ENCODE measurements around the gene NUDT13.
"Not testable (repeated sequence)": the region's sequence is repeated elsewhere in the genome, so short reads cannot be mapped to it uniquely, and the experiment has no call there.

NUDT13 gene

DNA sequence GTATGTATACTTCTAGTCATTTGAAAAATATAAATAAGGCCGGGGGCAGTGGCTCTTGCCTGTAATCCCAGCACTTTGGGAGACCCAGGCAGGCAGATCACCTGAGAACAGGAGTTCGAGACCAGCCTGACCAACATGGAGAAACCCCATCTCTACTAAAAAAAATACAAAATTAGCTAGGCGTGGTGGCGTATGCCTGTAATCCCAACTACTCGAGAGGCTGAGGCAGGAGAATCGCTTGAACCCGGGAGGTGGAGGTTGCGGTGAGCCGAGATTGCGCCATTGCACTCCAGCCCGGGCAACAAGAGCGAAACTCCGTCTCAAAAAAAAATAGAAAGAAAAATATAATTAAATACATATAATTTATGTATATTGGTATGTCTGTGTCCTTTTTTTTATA, 1.8 kb downstream of the NUDT13 start:
- H3K9me3 ChIP-seq (ENCODE audit: control insufficient read depth, low read length); H3K36me3 ChIP-seq (ENCODE audit: control insufficient read depth, insufficient read depth, low read length); H3K27me3 ChIP-seq (ENCODE audit: control insufficient read depth, insufficient read depth, low read length); H3K4me1 ChIP-seq (ENCODE audit: control insufficient read depth, insufficient read depth, low read length); H3K9ac ChIP-seq (ENCODE audit: low read length); H3K4me3 ChIP-seq (ENCODE audit: low read length): not testable (repeated sequence)

DNA sequence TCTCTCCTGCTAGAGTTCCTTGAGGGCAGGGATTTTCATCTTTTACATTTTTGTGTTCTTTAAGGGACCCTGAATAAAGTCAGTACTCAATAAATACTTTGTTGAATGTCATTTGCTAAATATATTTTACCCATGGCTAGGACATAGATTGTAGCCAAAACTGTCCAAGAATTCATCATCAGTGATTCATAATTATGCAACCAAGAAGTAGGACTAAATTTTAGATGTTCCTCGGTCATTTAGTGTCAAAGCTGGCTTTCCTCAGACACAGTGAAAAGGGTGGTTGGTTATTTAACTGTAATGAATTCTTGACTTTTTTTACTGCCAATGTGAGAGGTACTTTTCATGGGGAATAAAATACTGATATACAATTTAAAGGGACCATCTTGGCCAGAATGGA, 3.3 kb downstream of the NUDT13 start:
- H3K36me3 ChIP-seq (ENCODE audit: control insufficient read depth, insufficient read depth, low read length), result no peaks in the 10 kb centered on the region
- no peak overlapping the region for H3K9ac ChIP-seq (ENCODE audit: low read length)
- H3K4me1 ChIP-seq (ENCODE audit: control insufficient read depth, insufficient read depth, low read length), result peaks cover 5% of the 10 kb centered on the region
- H3K9me3 ChIP-seq (ENCODE audit: control insufficient read depth, low read length), result no peaks in the 10 kb centered on the region
- H3K4me3 ChIP-seq (ENCODE audit: low read length), result no peak overlapping the region
- no peaks in the 10 kb centered on the region for H3K27me3 ChIP-seq (ENCODE audit: control insufficient read depth, insufficient read depth, low read length)

DNA sequence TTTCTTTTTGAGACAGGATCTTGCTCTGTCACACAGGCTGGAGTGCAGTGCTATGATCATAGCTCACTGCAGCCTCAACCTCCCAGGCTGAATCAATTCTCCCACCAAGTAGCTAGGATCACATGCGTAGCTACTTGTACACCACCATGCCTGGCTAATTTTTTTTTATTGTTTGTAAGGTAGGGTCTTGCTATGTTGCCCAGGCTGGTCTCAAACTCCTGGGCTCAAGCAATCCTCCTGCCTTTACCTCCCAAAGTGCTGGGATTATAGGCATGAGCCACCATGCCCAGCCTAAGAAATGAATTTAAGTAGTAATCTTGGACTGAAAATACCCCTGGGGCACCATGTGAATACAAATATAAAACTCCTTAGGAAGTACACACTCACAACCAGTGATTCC, 5.8 kb downstream of the NUDT13 start:
- H3K27me3 ChIP-seq (ENCODE audit: control insufficient read depth, insufficient read depth, low read length), result no peaks in the 10 kb centered on the region
- no peak overlapping the region for H3K4me3 ChIP-seq (ENCODE audit: low read length)
- no peak overlapping the region for H3K9ac ChIP-seq (ENCODE audit: low read length)
- no peaks in the 10 kb centered on the region for H3K9me3 ChIP-seq (ENCODE audit: control insufficient read depth, low read length)
- H3K4me1 ChIP-seq (ENCODE audit: control insufficient read depth, insufficient read depth, low read length), result peaks cover 4% of the 10 kb centered on the region
- no peaks in the 10 kb centered on the region for H3K36me3 ChIP-seq (ENCODE audit: control insufficient read depth, insufficient read depth, low read length)

DNA sequence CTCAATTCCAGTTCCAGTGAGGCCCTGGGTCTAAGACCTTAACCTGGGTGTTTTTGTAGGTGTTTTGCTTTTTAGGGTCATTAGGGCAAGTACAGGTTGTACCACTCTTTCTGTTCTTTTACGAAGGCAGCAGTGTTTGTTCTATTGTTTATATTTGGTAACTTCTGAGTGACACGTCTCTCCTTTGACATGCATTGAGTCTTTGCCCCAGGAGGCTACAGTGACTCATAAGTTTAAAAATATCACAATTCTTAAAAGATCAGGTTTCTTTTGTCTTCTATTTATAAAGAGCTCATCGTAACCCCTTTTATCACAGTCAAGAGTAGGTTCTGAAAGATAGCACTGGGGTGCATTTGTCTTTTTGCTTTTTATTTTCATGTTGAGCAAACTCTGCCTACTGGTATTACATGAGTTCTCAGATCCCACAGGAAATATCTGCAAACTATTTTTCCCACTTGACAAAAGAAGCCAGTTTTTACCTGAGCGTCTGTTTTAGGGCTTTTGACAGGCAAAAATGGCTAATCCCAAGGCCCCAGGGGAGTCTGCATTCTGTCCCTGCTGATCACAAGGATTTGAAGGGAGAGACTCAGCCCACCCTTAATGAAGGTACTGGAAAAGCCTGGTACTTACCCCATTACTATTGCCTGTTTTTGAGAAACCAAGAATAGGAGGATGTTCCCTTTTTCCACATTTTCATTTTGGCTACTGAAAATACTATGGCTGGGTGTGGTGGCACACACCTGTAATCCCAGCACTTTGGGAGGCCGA, 7.9 kb downstream of the NUDT13 start:
- H3K9ac ChIP-seq (ENCODE audit: low read length), result no peak overlapping the region
- H3K4me1 ChIP-seq (ENCODE audit: control insufficient read depth, insufficient read depth, low read length), result no peaks in the 10 kb centered on the region
- no peaks in the 10 kb centered on the region for H3K9me3 ChIP-seq (ENCODE audit: control insufficient read depth, low read length)
- no peak overlapping the region for H3K4me3 ChIP-seq (ENCODE audit: low read length)
- no peaks in the 10 kb centered on the region for H3K27me3 ChIP-seq (ENCODE audit: control insufficient read depth, insufficient read depth, low read length)
- H3K36me3 ChIP-seq (ENCODE audit: control insufficient read depth, insufficient read depth, low read length), result no peaks in the 10 kb centered on the region

DNA sequence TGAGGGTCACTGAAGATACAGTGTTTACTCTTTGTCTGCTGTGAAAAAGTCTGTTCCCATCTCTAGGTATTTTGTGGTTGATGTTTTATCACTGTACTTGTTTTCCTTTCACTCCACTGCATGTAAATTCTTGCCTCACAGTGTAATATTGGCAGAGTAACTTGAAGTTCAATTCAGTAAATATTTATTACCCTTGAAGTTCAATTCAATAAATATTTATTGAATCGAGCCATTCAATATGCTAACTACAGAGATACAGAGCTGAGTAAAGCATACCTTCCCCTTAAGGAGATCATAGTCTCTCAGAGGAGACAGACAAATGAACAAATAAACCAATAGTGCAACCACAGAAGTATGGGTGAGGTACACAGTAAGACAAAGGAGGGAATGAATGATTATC, 9.2 kb downstream of the NUDT13 start:
- Histone ChIP-seq H3K4me3 (ENCODE audit: low read length) (no peak overlapping the region), H3K4me1 (ENCODE audit: control insufficient read depth, insufficient read depth, low read length) (no peaks in the 10 kb centered on the region), H3K27me3 (ENCODE audit: control insufficient read depth, insufficient read depth, low read length) (no peaks in the 10 kb centered on the region), H3K9me3 (ENCODE audit: control insufficient read depth, low read length) (no peaks in the 10 kb centered on the region), H3K36me3 (ENCODE audit: control insufficient read depth, insufficient read depth, low read length) (no peaks in the 10 kb centered on the region), H3K9ac (ENCODE audit: low read length) (no peak overlapping the region)

DNA sequence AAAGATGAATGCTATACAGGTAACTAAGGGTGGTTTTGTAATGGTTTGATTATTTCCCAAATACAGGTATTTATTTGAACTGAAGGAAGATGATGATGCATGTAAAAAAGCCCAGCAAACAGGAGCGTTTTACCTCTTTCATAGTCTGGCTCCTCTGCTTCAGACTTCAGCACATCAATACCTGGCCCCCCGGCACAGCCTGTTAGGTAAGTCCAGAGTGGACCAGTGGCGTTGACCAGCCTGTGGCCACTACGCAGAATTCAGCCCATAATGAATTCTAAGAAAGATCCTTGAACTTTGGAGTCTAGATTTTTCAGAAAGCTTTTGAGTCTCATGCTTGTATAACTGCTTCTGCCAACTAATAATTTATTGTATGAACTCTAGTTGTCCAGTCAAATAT, 9.7 kb downstream of the NUDT13 start:
- H3K9ac ChIP-seq (ENCODE audit: low read length), result no peak overlapping the region

DNA sequence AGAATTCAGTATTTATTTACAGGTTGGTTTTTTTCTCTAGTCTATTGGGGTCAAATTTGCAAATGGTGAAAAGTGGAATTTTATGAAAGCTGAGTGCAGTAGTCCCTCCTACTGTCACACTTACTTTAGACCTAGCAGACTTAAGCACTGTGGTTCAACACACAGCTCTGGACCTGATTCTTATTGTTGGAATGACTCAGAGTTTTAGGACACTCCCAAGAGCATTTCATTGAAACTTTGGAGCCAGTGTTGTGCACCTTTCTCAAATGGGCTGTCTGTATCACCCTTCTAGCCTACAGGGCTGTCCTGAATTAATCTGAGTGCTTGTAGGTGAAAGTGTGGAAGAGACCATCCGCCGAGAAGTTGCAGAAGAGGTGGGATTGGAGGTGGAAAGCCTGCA, 16.1 kb downstream of the NUDT13 start:
- H3K4me1 ChIP-seq (ENCODE audit: control insufficient read depth, insufficient read depth, low read length), result no peaks in the 10 kb centered on the region
- no peaks in the 10 kb centered on the region for H3K27me3 ChIP-seq (ENCODE audit: control insufficient read depth, insufficient read depth, low read length)
- no peaks in the 10 kb centered on the region for H3K36me3 ChIP-seq (ENCODE audit: control insufficient read depth, insufficient read depth, low read length)
- no peak overlapping the region for H3K4me3 ChIP-seq (ENCODE audit: low read length)
- H3K9me3 ChIP-seq (ENCODE audit: control insufficient read depth, low read length), result no peaks in the 10 kb centered on the region
- no peak overlapping the region for H3K9ac ChIP-seq (ENCODE audit: low read length)

More for the DNA sequence above, 9.7 kb downstream of the NUDT13 start:
- no peaks in the 10 kb centered on the region for H3K36me3 ChIP-seq (ENCODE audit: control insufficient read depth, insufficient read depth, low read length)
- no peaks in the 10 kb centered on the region for H3K27me3 ChIP-seq (ENCODE audit: control insufficient read depth, insufficient read depth, low read length)
- no peaks in the 10 kb centered on the region for H3K4me1 ChIP-seq (ENCODE audit: control insufficient read depth, insufficient read depth, low read length)
- no peak overlapping the region for H3K4me3 ChIP-seq (ENCODE audit: low read length)
- H3K9me3 ChIP-seq (ENCODE audit: control insufficient read depth, low read length), result no peaks in the 10 kb centered on the region

DNA sequence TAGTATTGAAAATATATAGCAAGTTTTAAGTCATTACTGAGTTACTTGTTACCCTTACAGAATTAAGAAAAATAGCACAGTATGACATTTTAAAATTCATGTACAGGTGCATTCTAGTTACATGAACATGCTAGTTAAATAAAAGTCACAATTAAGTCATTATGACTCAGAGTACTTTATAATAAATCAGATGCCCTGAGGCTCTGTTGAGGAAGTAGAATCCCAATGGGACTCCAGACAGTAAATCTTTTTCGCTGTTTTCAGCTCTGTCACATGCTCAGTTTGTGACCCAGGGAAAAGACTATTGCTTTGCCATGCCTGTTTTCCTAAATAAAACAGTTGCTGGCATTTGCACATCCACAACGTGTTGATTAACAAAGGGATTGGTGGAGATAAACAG, 21.0 kb downstream of the NUDT13 start:
- Histone ChIP-seq H3K9ac (ENCODE audit: low read length) (no peak overlapping the region), H3K36me3 (ENCODE audit: control insufficient read depth, insufficient read depth, low read length) (no peaks in the 10 kb centered on the region), H3K4me1 (ENCODE audit: control insufficient read depth, insufficient read depth, low read length) (no peaks in the 10 kb centered on the region), H3K4me3 (ENCODE audit: low read length) (no peak overlapping the region), H3K27me3 (ENCODE audit: control insufficient read depth, insufficient read depth, low read length) (no peaks in the 10 kb centered on the region), H3K9me3 (ENCODE audit: control insufficient read depth, low read length) (no peaks in the 10 kb centered on the region)

DNA sequence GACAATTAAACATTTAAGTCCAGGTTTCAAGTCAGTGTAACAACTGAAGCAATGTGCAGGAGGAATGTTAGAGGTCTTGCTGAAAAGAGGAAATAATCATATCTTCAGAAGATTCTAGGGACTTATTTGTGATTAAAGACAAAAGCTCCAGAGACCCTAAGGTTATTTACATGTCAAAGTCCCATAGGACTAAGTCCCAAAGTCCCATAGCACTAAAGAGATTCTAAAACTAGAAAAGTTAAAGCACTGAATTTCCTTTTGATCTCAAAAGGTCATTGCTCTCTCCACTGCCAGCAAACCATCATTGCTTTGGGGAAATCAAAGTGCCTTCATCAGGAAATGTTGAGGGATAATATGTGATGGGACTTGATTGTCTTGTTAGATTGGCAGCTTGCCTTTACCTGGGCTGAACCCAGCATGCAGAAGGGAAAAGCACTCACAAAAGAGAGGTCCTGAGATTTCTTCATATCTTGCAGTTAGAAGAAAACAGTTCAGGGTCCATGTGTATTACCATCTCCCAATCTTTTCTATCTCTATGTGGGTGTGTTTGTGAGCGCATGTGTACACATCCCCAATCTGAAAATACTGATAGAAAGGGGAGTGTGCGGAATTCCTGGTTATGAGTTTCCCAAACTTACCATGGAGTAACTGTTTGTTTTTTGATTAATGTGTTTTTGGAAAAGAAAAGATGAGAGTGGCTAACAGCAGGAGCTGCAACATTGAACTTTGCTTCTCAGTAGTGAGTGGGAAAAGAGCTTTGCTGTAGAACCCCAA, 21.8 kb downstream of the NUDT13 start:
- H3K9ac ChIP-seq (ENCODE audit: low read length), result no peak overlapping the region
- H3K36me3 ChIP-seq (ENCODE audit: control insufficient read depth, insufficient read depth, low read length), result no peaks in the 10 kb centered on the region
- no peak overlapping the region for H3K4me3 ChIP-seq (ENCODE audit: low read length)
- H3K27me3 ChIP-seq (ENCODE audit: control insufficient read depth, insufficient read depth, low read length), result no peaks in the 10 kb centered on the region
- no peaks in the 10 kb centered on the region for H3K9me3 ChIP-seq (ENCODE audit: control insufficient read depth, low read length)
- H3K4me1 ChIP-seq (ENCODE audit: control insufficient read depth, insufficient read depth, low read length), result no peaks in the 10 kb centered on the region

DNA sequence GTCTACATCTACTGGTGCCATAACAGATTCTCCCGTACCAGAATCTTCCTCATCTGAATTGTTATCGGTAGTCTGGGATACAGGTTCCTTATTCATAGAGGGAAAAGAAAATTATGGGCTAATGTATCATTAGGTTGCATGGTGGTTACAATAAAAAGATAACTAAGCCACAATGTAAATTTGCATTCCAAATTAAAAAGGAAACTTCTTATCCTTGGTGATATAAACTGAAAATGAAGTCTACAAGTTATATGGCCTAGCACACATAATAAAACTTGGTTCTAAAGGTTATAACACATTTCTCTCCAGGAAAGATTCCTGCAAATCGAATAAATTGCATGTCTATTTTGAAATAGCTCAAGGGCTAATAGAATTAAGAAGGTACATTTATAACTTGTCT, 24.5 kb downstream of the NUDT13 start:
- Histone ChIP-seq H3K9ac (ENCODE audit: low read length) (no peak overlapping the region), H3K36me3 (ENCODE audit: control insufficient read depth, insufficient read depth, low read length) (no peaks in the 10 kb centered on the region), H3K4me3 (ENCODE audit: low read length) (no peak overlapping the region), H3K4me1 (ENCODE audit: control insufficient read depth, insufficient read depth, low read length) (no peaks in the 10 kb centered on the region), H3K9me3 (ENCODE audit: control insufficient read depth, low read length) (no peaks in the 10 kb centered on the region), H3K27me3 (ENCODE audit: control insufficient read depth, insufficient read depth, low read length) (no peaks in the 10 kb centered on the region)

DNA sequence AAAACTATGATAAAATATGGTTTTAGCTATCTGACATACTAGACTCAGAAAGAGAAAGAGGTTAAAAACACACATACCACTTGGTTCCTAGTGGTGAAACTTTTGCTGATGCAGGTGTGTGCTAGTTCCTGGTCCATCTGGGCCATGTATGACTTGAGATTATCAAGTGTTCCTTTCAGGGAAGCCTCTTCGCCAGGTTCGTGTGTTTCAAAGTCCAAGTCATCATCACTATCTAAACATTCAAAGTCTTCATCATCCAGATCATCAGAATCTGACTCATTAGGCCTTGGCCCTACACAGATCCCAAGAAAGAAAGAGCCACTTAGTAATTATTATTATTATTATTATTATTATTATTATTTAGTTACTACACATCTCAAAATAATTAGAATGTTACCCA, 26.4 kb downstream of the NUDT13 start:
- Histone ChIP-seq H3K36me3 (ENCODE audit: control insufficient read depth, insufficient read depth, low read length) (no peaks in the 10 kb centered on the region), H3K9me3 (ENCODE audit: control insufficient read depth, low read length) (no peaks in the 10 kb centered on the region), H3K27me3 (ENCODE audit: control insufficient read depth, insufficient read depth, low read length) (no peaks in the 10 kb centered on the region)

DNA sequence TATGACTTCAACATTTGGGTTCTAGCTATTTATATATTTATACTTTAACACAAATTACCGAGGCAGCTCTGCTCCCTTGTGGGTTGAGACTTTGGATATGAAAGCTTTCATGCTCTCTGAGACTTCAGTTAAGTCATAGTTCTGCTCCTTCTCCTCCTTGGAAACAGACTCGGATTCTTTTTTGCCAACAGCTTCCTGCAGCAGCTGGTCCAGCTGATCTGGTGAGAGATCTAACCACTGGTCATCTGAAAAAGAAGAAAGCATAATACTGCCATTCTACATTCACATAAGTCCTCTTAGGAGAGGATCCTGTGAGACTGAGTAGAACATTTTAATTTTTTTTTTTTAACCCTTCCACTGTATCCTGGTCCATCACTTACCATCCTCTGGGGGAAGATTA, 29.0 kb downstream of the NUDT13 start:
- Histone ChIP-seq H3K27me3 (ENCODE audit: control insufficient read depth, insufficient read depth, low read length) (no peaks in the 10 kb centered on the region), H3K36me3 (ENCODE audit: control insufficient read depth, insufficient read depth, low read length) (no peaks in the 10 kb centered on the region), H3K4me3 (ENCODE audit: low read length) (no peak overlapping the region), H3K9me3 (ENCODE audit: control insufficient read depth, low read length) (no peaks in the 10 kb centered on the region), H3K4me1 (ENCODE audit: control insufficient read depth, insufficient read depth, low read length) (no peaks in the 10 kb centered on the region), H3K9ac (ENCODE audit: low read length) (no peak overlapping the region)

More for the DNA sequence above, 26.4 kb downstream of the NUDT13 start:
- no peak overlapping the region for H3K9ac ChIP-seq (ENCODE audit: low read length)
- H3K4me3 ChIP-seq (ENCODE audit: low read length), result no peak overlapping the region
- H3K4me1 ChIP-seq (ENCODE audit: control insufficient read depth, insufficient read depth, low read length), result no peaks in the 10 kb centered on the region
